ENCODE results near the gene PPP6R3. TPM values are rescaled to one million over a fixed set of nuclear protein-coding genes. Genes with fewer than 3 reads are reported as not detected.

The PPP6R3 gene
- total and polyA plus RNA-seq, 2 of the 8 experiments (the other 6 are each of a cell fraction or from before 2014, with no cell fraction given): 44.6 to 150 TPM

- Histone ChIP-seq H4K8ac (ENCODE audit: extremely low read depth, insufficient read depth, low read length) (no peak overlapping the region), H4K91ac (replicated peaks; ENCODE audit: insufficient read length, low read length) (no peak overlapping the region), H3K36me3 (ENCODE audit: control insufficient read depth in 2 of 4, insufficient read depth in 4 of 4, low read length in 3 of 4) (no peaks in the 10 kb centered on the region; a peak in 1 of 8 replicates), H3K27me3 (replicated peaks in 1 of 4; ENCODE audit: control insufficient read depth in 3 of 4, extremely low read depth in 1 of 4, insufficient read depth in 3 of 4, low read length in 3 of 4) (no peaks in the 10 kb centered on the region), H2BK12ac (ENCODE audit: low read depth, low read length) (no peak overlapping the region), H3K79me2 (ENCODE audit: control insufficient read depth in 1 of 2, insufficient read depth in 2 of 2, low read length in 2 of 2) (peaks cover 15% of the 10 kb centered on the region in 2 experiments), H2AFZ (ENCODE audit: low read length) (no peak overlapping the region), H3K4ac (replicated peaks; ENCODE audit: insufficient read length, low read depth, low read length) (no peak overlapping the region), H3K27ac (ENCODE audit: low read depth, low read length) (no peak overlapping the region), H2BK120ac (replicated peaks; ENCODE audit: low read depth, low read length) (no peak overlapping the region), H3K79me1 (ENCODE audit: low read depth, low read length) (peaks cover under 1% of the 10 kb centered on the region; the same call in 1 of the 2 replicates), H3K23me2 (ENCODE audit: low read depth, low read length) (peaks cover 8% of the 10 kb centered on the region), H2BK20ac (ENCODE audit: low read length) (no peak overlapping the region), H3K18ac (ENCODE audit: extremely low read depth, low read length) (no peak overlapping the region), H3K4me2 (ENCODE audit: insufficient read depth in 1 of 2, low read depth in 2 of 2, low read length in 2 of 2) (no peak overlapping the region), H3K9me3 (ENCODE audit: insufficient read depth in 2 of 2, low read depth in 1 of 2, low read length in 1 of 2) (no peaks in the 10 kb centered on the region), H2BK5ac (ENCODE audit: low read depth, low read length) (0 out of 2 replicates have a peak overlapping the region, but pooled peaks have one; percentile 37), H3K14ac (ENCODE audit: insufficient read length) (no peak overlapping the region), H2AK5ac (ENCODE audit: low read depth, low read length) (no peak overlapping the region), H3K4me1 (replicated peaks in 1 of 4; ENCODE audit: control insufficient read depth in 3 of 4, insufficient read depth in 4 of 4, low read length in 3 of 4) (peaks cover 2 to 9% (median 6%) of the 10 kb centered on the region in 4 experiments; a peak in 6 of 7 replicates), H4K20me1 (replicated peaks in 1 of 2; ENCODE audit: control insufficient read depth in 1 of 2, insufficient read depth in 2 of 2, low read length in 2 of 2) (peaks cover 9% of the 10 kb centered on the region in 2 experiments), H3K56ac (replicated peaks; ENCODE audit: insufficient read length, low read depth, low read length) (no peak overlapping the region), H3K9ac (replicated peaks in 1 of 4; ENCODE audit: extremely low read depth in 1 of 4, low read depth in 3 of 4, low read length in 3 of 4) (no peak overlapping the region), H4K5ac (ENCODE audit: insufficient read length, low read depth, low read length) (no peak overlapping the region), H3K4me3 (ENCODE audit: extremely low read depth in 1 of 4, insufficient read depth in 2 of 4, low read depth in 3 of 4, low read length in 4 of 4) (no peak overlapping the region), H2BK15ac (ENCODE audit: low read length) (no peak overlapping the region), H3K23ac (ENCODE audit: insufficient read length) (no peak overlapping the region)
- TF ChIP-seq SIN3A (conservative IDR thresholded peaks at IDR 0.05 in 1 of 2, IDR thresholded peaks at IDR 0.05 in 1 of 2; ENCODE audit: low read depth in 1 of 2, low read length in 2 of 2) (no peak), SUZ12 (IDR thresholded peaks at IDR 0.05; ENCODE audit: low read length) (no peak), SP4 (IDR thresholded peaks at IDR 0.05; ENCODE audit: low read length) (no peak), BACH1 (IDR thresholded peaks at IDR 0.05; ENCODE audit: low read length) (no peak), EP300 (IDR thresholded peaks at IDR 0.05; ENCODE audit: borderline replicate concordance in 1 of 2, low read depth in 2 of 2, low read length in 2 of 2) (no peak), GTF2F1 (IDR thresholded peaks at IDR 0.05; ENCODE audit: borderline replicate concordance, low read depth, low read length) (no peak), RBBP5 (IDR thresholded peaks at IDR 0.05; ENCODE audit: borderline replicate concordance, low read depth, low read length) (no peak), CHD1 (IDR thresholded peaks at IDR 0.05; ENCODE audit: low read depth, low read length) (no peak), CEBPB (IDR thresholded peaks at IDR 0.05; ENCODE audit: low read depth, low read length) (no peak), KDM4A (IDR thresholded peaks at IDR 0.05; ENCODE audit: low read depth, low read length, severe bottlenecking) (no peak), HDAC6 (IDR thresholded peaks at IDR 0.05; ENCODE audit: low read depth, low read length) (no peak), JUN (IDR thresholded peaks at IDR 0.05; ENCODE audit: low read depth, low read length) (no peak)
- no peak for FAIRE-seq
- WGBS, 2 experiments (ENCODE audit: extremely low coverage in 1 of 2, insufficient coverage in 1 of 2, insufficient read length in 1 of 2, insufficient replicate concordance in 2 of 2, low coverage in 1 of 2, low lambda C conversion rate in 2 of 2, missing lambda C conversion rate in 1 of 2): 80% methylated on average over 8 of the region's 8 CpGs; no CpG with 5 or more reads in 1 of the 2 experiments
- CTCF ChIA-PET (ENCODE audit: partially characterized antibody): interaction anchor here (0.9 to 1.4 kb wide), 4 partner anchors 9 to 198 kb away, joined by 3 to 5 read pairs (median 4); no protein-coding TSS in a partner anchor
- DNase-seq (ENCODE audit: low read depth in 1 of 2, low spot score in 2 of 2): no peak
- POLR2A ChIA-PET (ENCODE audit: partially characterized antibody): no interaction called here
Observed at GRCh38 chr11:68457216-68457897, 3.2 kb upstream of the PPP6R3 start.
